GM12878 (cell line): Measurements from ENCODE around the gene SEL1L3. TPM values are rescaled to one million over a fixed set of nuclear protein-coding genes. Genes with fewer than 3 reads are reported as not detected.

Experiments
- ATAC-seq: fragments of 200-7000 bp; cut with Tn5 transposase; 3 replicates; pipeline ENCODE4 v1.9.1; 2020; ENCODE audit warnings: mild to moderate bottlenecking, moderate library complexity
- BruUV-seq: library from RNA; stranded (reverse); fragments of 400-500 nt; replicated peaks from 2 replicates; lab custom pipeline; 2021; lab: Mats Ljungman, UMichigan
- CTCF ChIA-PET: fragments of 300-600 bp; sonication (Branson Sonifier 250); formaldehyde crosslinking; extraction: SDS; loops from one replicate; lab custom pipeline; 2021; ENCODE audit warnings: inconsistent platforms; lab: Yijun Ruan, JAX
- POLR2A ChIA-PET: fragments of 350-600 bp; formaldehyde crosslinking; extraction: SDS; loops from one replicate; lab custom pipeline; 2021; ENCODE audit warnings: inconsistent platforms; lab: Charles Lee
- RAD21 ChIA-PET: fragments of 300-600 bp; sonication (Branson Sonifier 250); formaldehyde crosslinking; loops from one replicate; lab custom pipeline; 2023; ENCODE audit warnings: antibody characterized with exemption; ENCODE audit not compliant: unreplicated experiment; lab: Charles Lee
- SMC1A ChIA-PET: fragments of 300-600 bp; sonication (Branson Sonifier 250); formaldehyde crosslinking; loops from one replicate; lab custom pipeline; 2023; ENCODE audit not compliant: unreplicated experiment, uncharacterized antibody; lab: Charles Lee
- DNase-seq: peaks from one replicate; pipeline ENCODE4 v3.0.0-alpha.2; 2011; ENCODE audit warnings: low read depth, low spot score
- FAIRE-seq: peaks from 3 replicates; lab custom pipeline; 2011; peaks lifted over from hg19 to GRCh38; lab: Jason Lieb, UNC
- H2AFZ ChIP-seq: 2 replicates; pipeline ENCODE4 v1.6.0; 2011; ENCODE audit warnings: low read depth, low read length, control low read depth; ENCODE audit not compliant: control insufficient read depth
- H3K27ac ChIP-seq: 2 replicates; pipeline ENCODE4 v1.5.1; 2011; ENCODE audit warnings: control low read depth; ENCODE audit not compliant: control insufficient read depth, insufficient read depth
- H3K27me3 ChIP-seq, 2 experiments: replicated peaks in 1 of 2; 2 replicates each; pipeline versions ENCODE4 v1.6.0 to v1.6.1; 2011; ENCODE audit warnings: low read length in 1 of 2; ENCODE audit not compliant: control insufficient read depth in 2 of 2, insufficient read depth in 2 of 2
- H3K36me3 ChIP-seq, 2 experiments: 2 replicates each; pipeline ENCODE4 v1.5.1; 2011; ENCODE audit warnings: low read length in 1 of 2; ENCODE audit not compliant: control insufficient read depth in 2 of 2, insufficient read depth in 2 of 2
- H3K4me1 ChIP-seq: 2 replicates; pipeline ENCODE4 v1.6.1; 2011; ENCODE audit warnings: mild to moderate bottlenecking, low read length, moderate library complexity, mixed read lengths; ENCODE audit not compliant: control insufficient read depth, insufficient read depth
- H3K4me2 ChIP-seq: 2 replicates; pipeline ENCODE4 v1.6.0; 2011; ENCODE audit warnings: control low read depth; ENCODE audit not compliant: control insufficient read depth, insufficient read depth
- H3K4me3 ChIP-seq: fragments of 200-600 bp; sonication (generic); 2 replicates; pipeline ENCODE4 v1.5.1; 2016
- H3K79me2 ChIP-seq: 2 replicates; pipeline ENCODE4 v1.6.0; 2011; ENCODE audit warnings: low read length; ENCODE audit not compliant: control insufficient read depth, insufficient read depth
- H3K9ac ChIP-seq: 2 replicates; pipeline ENCODE4 v1.8.0; 2011; ENCODE audit warnings: low read length, control low read depth, mixed read lengths; ENCODE audit not compliant: control insufficient read depth, insufficient read depth
- H3K9me3 ChIP-seq: replicated peaks from 3 replicates; pipeline ENCODE4 v1.5.1; 2011; ENCODE audit warnings: mild to moderate bottlenecking, low read length; ENCODE audit not compliant: control insufficient read depth, insufficient read depth
- H4K20me1 ChIP-seq: 2 replicates; pipeline ENCODE4 v1.6.0; 2011; ENCODE audit not compliant: control insufficient read depth, insufficient read depth
- BCL11A ChIP-seq: IDR thresholded peaks from 2 replicates; pipeline ENCODE4 v1.6.1; 2011; ENCODE audit warnings: low read depth, low read length
- EZH2 ChIP-seq: IDR thresholded peaks from 2 replicates; pipeline ENCODE4 v1.6.1; 2012; ENCODE audit warnings: low read depth, mild to moderate bottlenecking, control low read depth, inconsistent platforms, low read length, borderline replicate concordance; ENCODE audit not compliant: control insufficient read depth
- IRF3 ChIP-seq: fragments of 450-650 bp; IDR thresholded peaks from 2 replicates; pipeline ENCODE4 v1.6.1; 2014; ENCODE audit warnings: mild to moderate bottlenecking
- MTA2 ChIP-seq: fragments of 450-650 bp; IDR thresholded peaks from 2 replicates; pipeline ENCODE4 v1.6.1; 2016; ENCODE audit warnings: low read depth, mild to moderate bottlenecking, moderate library complexity
- MTA3 ChIP-seq: IDR thresholded peaks from 2 replicates; pipeline ENCODE4 v1.6.1; 2012; ENCODE audit warnings: low read length, inconsistent platforms, borderline replicate concordance
- PBX3 ChIP-seq: IDR thresholded peaks from 2 replicates; pipeline ENCODE4 v1.6.1; 2011; ENCODE audit warnings: mild to moderate bottlenecking, low read depth, low read length, moderate library complexity; ENCODE audit not compliant: insufficient replicate concordance
- SMC3 ChIP-seq: IDR thresholded peaks from 2 replicates; pipeline ENCODE4 v1.6.1; 2011; ENCODE audit warnings: low read length, improper control_type of control experiment, borderline replicate concordance
- STAT1 ChIP-seq: fragments of 450-650 bp; conservative IDR thresholded peaks from 2 replicates; pipeline ENCODE4 v1.6.1; 2014; ENCODE audit warnings: antibody characterized with exemption, mild to moderate bottlenecking
- STAT3 ChIP-seq: IDR thresholded peaks from 2 replicates; pipeline ENCODE4 v1.6.1; 2011; ENCODE audit warnings: low read depth, low read length, improper control_type of control experiment
- YY1 ChIP-seq: IDR thresholded peaks from 2 replicates; pipeline ENCODE4 v1.6.1; 2011; ENCODE audit warnings: low read depth, mild to moderate bottlenecking, low read length
- ZNF274 ChIP-seq: IDR thresholded peaks from one replicate; pipeline ENCODE4 v1.8.0; 2011; ENCODE audit not compliant: insufficient read length, insufficient read depth
- ZNF384 ChIP-seq: IDR thresholded peaks from 2 replicates; pipeline ENCODE4 v1.6.1; 2012; ENCODE audit warnings: low read depth, mild to moderate bottlenecking, low read length, improper control_type of control experiment, borderline replicate concordance
- ZZZ3 ChIP-seq: IDR thresholded peaks from 2 replicates; pipeline ENCODE4 v1.6.1; 2011; ENCODE audit warnings: low read depth; ENCODE audit not compliant: control insufficient read depth, insufficient read length
- WGBS: methylation state at CpG from one replicate; pipeline ENCODE4 v1.1.6; 2016; ENCODE audit warnings: low lambda C conversion rate; ENCODE audit not compliant: insufficient replicate concordance, insufficient coverage; ENCODE audit errors: missing lambda C conversion rate; 5-methylcytosine and 5-hydroxymethylcytosine counted together
- in situ Hi-C: fragments of 300-500 bp; cut with MboI; formaldehyde crosslinking; loops from 9 replicates; pipeline ENCODE4 v1.14.3; 2018; ENCODE audit warnings: mixed read lengths
- intact Hi-C: fragments of 100-400 bp; cut with micrococcal nuclease; formaldehyde crosslinking; loops from one replicate; pipeline ENCODE4 v1.14.2; 2022; ENCODE audit not compliant: unreplicated experiment
- polyA plus RNA-seq, 11 experiments: library from polyadenylated mRNA; depleted of rRNA in 4 of 11; unstranded in 6 of 11; stranded (reverse) in 5 of 11; fragments of >200 nt; fragmentation: Nextera tagmentation in 4 of 11; fragmentation: Illumina TruSeq in 1 of 11; extraction: Ambion mirVana in 4 of 11; extraction: Trizol in 1 of 11; gene quantifications; 1 replicate in 1 of 11; 2 replicates in 10 of 11; pipeline versions ENCODE4 v1.2.1 to v1.2.3, GENCODE V29; 2011 to 2016; ENCODE audit warnings: inconsistent platforms in 2 of 11, missing spikeins in 2 of 11, low read depth in 1 of 11
- total RNA-seq, 4 experiments: library from RNA; depleted of rRNA in 3 of 4; stranded (reverse); fragments of >200 nt in 3 of 4; fragmentation: Illumina TruSeq in 1 of 4; extraction: Trizol in 1 of 4; gene quantifications; 2 replicates each; pipeline versions ENCODE4 v1.2.1 to v1.2.3, GENCODE V29; 2013 to 2021
- TF ChIP-seq, protein P1 (sequence below): fragments of 450-650 bp; IDR thresholded peaks from 2 replicates; pipeline ENCODE4 v1.6.1; 2016; ENCODE audit warnings: mild to moderate bottlenecking
- TF ChIP-seq, protein P2 (sequence below), 3 experiments: IDR thresholded peaks in 2 of 3; conservative IDR thresholded peaks in 1 of 3; 2 replicates each; pipeline ENCODE4 v1.5.1; 2011; ENCODE audit warnings: low read depth in 3 of 3, low read length in 3 of 3, mild to moderate bottlenecking in 3 of 3, control low read depth in 2 of 3, moderate library complexity in 2 of 3, inconsistent platforms in 1 of 3, mixed read lengths in 1 of 3; ENCODE audit not compliant: control insufficient read depth in 2 of 3, insufficient read depth in 1 of 3; ENCODE audit errors: extremely low read depth in 1 of 3

The SEL1L3 gene
- total and polyA plus RNA-seq, 10 of the 15 experiments (the other 5 are each of a cell fraction or from before 2014, with no cell fraction given): 20.4 to 82.2 (median 47.3) TPM

- ATAC-seq: no peak
- SMC1A ChIA-PET: interaction anchor here (0.6 kb wide), 1 partner anchor 69 kb away, joined by 3 read pairs; no protein-coding TSS in a partner anchor
Observed at GRCh38 chr4:25821899-25822298, 40.9 kb downstream of the SEL1L3 start.

More at GRCh38 chr4:25821899-25822298, 40.9 kb downstream of the SEL1L3 start:
- H3K4me2 ChIP-seq: no peak overlapping the region
- in situ Hi-C loops (no loop called here), intact Hi-C loops (no loop called here)
- TF ChIP-seq IRF3 (no peak), ZZZ3 (no peak), YY1 (no peak), STAT3 (no peak), EZH2 (no peak), SMC3 (no peak), ZNF384 (no peak), STAT1 (no peak), MTA3 (no peak), PBX3 (no peak), ZNF274 (no peak), BCL11A (no peak), MTA2 (no peak)
- TF ChIP-seq, protein P1, sequence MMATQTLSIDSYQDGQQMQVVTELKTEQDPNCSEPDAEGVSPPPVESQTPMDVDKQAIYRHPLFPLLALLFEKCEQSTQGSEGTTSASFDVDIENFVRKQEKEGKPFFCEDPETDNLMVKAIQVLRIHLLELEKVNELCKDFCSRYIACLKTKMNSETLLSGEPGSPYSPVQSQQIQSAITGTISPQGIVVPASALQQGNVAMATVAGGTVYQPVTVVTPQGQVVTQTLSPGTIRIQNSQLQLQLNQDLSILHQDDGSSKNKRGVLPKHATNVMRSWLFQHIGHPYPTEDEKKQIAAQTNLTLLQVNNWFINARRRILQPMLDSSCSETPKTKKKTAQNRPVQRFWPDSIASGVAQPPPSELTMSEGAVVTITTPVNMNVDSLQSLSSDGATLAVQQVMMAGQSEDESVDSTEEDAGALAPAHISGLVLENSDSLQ: no peak
- TF ChIP-seq, protein P2, sequence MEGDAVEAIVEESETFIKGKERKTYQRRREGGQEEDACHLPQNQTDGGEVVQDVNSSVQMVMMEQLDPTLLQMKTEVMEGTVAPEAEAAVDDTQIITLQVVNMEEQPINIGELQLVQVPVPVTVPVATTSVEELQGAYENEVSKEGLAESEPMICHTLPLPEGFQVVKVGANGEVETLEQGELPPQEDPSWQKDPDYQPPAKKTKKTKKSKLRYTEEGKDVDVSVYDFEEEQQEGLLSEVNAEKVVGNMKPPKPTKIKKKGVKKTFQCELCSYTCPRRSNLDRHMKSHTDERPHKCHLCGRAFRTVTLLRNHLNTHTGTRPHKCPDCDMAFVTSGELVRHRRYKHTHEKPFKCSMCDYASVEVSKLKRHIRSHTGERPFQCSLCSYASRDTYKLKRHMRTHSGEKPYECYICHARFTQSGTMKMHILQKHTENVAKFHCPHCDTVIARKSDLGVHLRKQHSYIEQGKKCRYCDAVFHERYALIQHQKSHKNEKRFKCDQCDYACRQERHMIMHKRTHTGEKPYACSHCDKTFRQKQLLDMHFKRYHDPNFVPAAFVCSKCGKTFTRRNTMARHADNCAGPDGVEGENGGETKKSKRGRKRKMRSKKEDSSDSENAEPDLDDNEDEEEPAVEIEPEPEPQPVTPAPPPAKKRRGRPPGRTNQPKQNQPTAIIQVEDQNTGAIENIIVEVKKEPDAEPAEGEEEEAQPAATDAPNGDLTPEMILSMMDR (IDR thresholded peaks at IDR 0.05 in 2 of 3, conservative IDR thresholded peaks at IDR 0.05 in 1 of 3; ENCODE audit: control insufficient read depth in 2 of 3, extremely low read depth in 1 of 3, insufficient read depth in 1 of 3, low read depth in 3 of 3, low read length in 3 of 3): no peak
- DNase-seq (no peak), FAIRE-seq (no peak)
- no peak overlapping the region for H3K9ac ChIP-seq
- peaks cover 0 to 11% of the 10 kb centered on the region in 2 experiments; a peak in 1 of 4 replicates for H3K36me3 ChIP-seq
- POLR2A ChIA-PET: no interaction called here
- no peak overlapping the region for H3K27ac ChIP-seq
- WGBS: 89% methylated on average over 8 of the region's 8 CpGs
- BruUV-seq: no TSS peak
- no peak overlapping the region for H2AFZ ChIP-seq
- CTCF ChIA-PET: interaction anchor here (1.5 kb wide), 1 partner anchor 13 kb away, joined by 3 read pairs; no protein-coding TSS in a partner anchor
- no peaks in the 10 kb centered on the region for H3K9me3 ChIP-seq
- no peaks in the 10 kb centered on the region for H4K20me1 ChIP-seq
- RAD21 ChIA-PET: no interaction called here
- no peaks in the 10 kb centered on the region for H3K79me2 ChIP-seq
- no peaks in the 10 kb centered on the region for H3K4me1 ChIP-seq
- H3K27me3 ChIP-seq: no peaks in the 10 kb centered on the region
- H3K4me3 ChIP-seq: no peak overlapping the region
